NB4 (cell line): ENCODE data around the gene HDAC6.

ENCODE experiments used
- MYC ChIP-seq: IDR thresholded peaks from 2 replicates; pipeline ENCODE4 v1.6.1; 2011; ENCODE audit warnings: low read depth, low read length
- POLR2A ChIP-seq: IDR thresholded peaks from 2 replicates; pipeline ENCODE4 v1.6.1; 2011; ENCODE audit warnings: mild to moderate bottlenecking; ENCODE audit not compliant: insufficient read length; ENCODE audit errors: extremely low read depth
- TF ChIP-seq, protein P1 (sequence below): IDR thresholded peaks from one replicate; pipeline ENCODE4 v1.5.1; 2012; ENCODE audit warnings: low read depth, low read length
- TF ChIP-seq, protein P2 (sequence below): IDR thresholded peaks from 2 replicates; pipeline ENCODE4 v1.6.1; 2011; ENCODE audit warnings: low read depth, low read length

DNA sequence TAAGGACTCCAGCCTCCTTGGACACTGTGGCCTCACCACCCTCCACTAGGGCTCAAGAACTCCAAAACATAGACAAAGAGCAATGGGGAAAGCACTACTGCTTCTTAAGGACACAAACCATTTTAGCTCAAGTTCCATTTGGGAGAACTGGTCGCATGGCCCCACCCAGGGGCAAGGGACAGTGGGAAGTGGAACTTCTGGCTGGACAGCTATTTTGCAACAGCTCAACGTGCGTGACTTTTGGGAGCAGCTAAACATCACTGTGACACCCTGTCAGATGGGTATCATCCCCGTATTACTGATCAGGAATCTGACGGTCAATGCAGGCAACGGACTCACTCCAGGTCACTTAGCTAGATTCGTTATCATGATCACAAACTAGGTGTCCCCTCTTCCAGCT, 49.4 kb upstream of the HDAC6 start:
- TF ChIP-seq, protein P1, sequence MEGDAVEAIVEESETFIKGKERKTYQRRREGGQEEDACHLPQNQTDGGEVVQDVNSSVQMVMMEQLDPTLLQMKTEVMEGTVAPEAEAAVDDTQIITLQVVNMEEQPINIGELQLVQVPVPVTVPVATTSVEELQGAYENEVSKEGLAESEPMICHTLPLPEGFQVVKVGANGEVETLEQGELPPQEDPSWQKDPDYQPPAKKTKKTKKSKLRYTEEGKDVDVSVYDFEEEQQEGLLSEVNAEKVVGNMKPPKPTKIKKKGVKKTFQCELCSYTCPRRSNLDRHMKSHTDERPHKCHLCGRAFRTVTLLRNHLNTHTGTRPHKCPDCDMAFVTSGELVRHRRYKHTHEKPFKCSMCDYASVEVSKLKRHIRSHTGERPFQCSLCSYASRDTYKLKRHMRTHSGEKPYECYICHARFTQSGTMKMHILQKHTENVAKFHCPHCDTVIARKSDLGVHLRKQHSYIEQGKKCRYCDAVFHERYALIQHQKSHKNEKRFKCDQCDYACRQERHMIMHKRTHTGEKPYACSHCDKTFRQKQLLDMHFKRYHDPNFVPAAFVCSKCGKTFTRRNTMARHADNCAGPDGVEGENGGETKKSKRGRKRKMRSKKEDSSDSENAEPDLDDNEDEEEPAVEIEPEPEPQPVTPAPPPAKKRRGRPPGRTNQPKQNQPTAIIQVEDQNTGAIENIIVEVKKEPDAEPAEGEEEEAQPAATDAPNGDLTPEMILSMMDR, result no peak
- TF ChIP-seq POLR2A, result no peak
- TF ChIP-seq, protein P2, sequence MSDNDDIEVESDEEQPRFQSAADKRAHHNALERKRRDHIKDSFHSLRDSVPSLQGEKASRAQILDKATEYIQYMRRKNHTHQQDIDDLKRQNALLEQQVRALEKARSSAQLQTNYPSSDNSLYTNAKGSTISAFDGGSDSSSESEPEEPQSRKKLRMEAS, result no peak
- no peak for TF ChIP-seq MYC
